ENCODE data around the gene TCF19.
A peak's percentile ranks its signal among the peaks of the same experiment; 100 is the strongest.

Gene TCF19

DNA sequence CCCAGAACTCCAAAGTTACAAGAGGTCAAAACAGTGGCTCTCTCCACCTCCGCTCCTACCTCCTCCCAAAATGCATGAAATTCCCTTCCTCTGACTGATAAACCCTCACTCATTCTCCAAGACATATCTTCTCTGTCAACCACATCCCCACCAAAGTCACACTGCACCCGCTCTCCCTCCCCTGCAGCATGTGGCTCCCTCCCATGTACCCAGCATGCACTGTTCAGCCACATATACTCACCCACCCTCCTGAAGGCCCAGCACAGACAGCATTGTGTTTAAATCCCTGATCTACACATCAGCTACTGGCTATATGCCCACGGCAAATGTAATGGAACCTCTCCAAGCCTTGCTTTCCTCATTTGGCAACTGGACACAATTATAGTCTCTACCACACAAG, 17.6 kb downstream of the TCF19 start:
- Histone ChIP-seq H3K27ac (ENCODE audit: low read length) (no peak overlapping the region), H3K9ac (ENCODE audit: low read length) (no peak overlapping the region)

DNA sequence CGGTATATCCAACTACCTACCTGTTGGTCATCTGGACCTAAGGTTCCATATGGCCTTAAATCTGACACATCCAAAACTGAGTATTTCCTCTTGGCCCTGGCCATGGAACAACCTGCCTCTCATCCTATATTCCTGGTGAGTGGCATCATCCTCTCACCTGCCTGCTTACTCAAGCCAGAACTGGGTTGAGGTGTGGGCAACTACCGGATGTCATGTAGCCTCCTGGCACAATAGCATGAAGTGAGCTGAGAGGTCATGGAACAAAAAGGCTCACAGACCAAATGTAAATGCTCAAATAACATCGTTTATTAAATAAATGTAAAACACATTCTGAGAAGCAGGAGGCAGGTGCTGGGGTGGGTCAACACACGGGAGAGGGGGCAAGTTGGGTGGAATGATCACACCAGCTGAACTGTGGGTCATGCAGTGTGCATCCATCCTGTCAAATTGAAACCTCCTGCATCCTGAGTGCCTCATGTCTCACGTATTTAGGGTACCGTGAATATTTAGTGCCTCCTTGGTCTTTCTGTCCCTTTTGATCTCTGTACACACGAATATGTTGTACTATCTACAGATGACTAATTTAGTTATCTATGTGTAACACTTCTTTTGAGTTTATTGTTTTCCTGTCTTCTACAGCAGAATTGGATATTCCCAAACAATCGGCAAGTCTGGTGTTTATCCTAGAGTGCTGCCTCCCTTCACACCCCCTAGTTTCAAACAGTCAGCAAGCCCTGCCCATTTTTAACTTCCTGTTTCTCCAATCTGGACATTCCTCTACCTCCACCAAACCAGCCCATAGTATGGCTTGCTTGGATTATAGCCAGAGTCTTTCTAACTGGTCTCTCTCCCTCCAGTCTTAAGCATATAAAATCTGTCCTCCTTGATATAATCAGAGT, 20.0 kb downstream of the TCF19 start:
- peak overlapping the region; percentile 46 for H3K4me3 ChIP-seq (ENCODE audit: low read length)
- H3K4me1 ChIP-seq (ENCODE audit: low read length) = peaks cover 33% of the 10 kb centered on the region
- peaks cover 94% of the 10 kb centered on the region for H3K79me2 ChIP-seq (ENCODE audit: low read length)
- H3K9ac ChIP-seq (ENCODE audit: low read length) = peak overlapping the region; percentile 26; the same call in 1 of the 2 replicates
- peak overlapping the region; percentile 41 for H3K27ac ChIP-seq (ENCODE audit: low read length)
- H3K36me3 ChIP-seq (replicated peaks; ENCODE audit: low read depth, low read length) = peaks cover 8% of the 10 kb centered on the region
- TF ChIP-seq, protein P1, sequence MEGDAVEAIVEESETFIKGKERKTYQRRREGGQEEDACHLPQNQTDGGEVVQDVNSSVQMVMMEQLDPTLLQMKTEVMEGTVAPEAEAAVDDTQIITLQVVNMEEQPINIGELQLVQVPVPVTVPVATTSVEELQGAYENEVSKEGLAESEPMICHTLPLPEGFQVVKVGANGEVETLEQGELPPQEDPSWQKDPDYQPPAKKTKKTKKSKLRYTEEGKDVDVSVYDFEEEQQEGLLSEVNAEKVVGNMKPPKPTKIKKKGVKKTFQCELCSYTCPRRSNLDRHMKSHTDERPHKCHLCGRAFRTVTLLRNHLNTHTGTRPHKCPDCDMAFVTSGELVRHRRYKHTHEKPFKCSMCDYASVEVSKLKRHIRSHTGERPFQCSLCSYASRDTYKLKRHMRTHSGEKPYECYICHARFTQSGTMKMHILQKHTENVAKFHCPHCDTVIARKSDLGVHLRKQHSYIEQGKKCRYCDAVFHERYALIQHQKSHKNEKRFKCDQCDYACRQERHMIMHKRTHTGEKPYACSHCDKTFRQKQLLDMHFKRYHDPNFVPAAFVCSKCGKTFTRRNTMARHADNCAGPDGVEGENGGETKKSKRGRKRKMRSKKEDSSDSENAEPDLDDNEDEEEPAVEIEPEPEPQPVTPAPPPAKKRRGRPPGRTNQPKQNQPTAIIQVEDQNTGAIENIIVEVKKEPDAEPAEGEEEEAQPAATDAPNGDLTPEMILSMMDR (IDR thresholded peaks at IDR 0.05; ENCODE audit: low read depth, low read length) = no peak
- TF ChIP-seq EZH2phosphoT487 (IDR thresholded peaks at IDR 0.05; ENCODE audit: low read depth) = no peak
- H2AFZ ChIP-seq (ENCODE audit: low read depth, low read length) = no peak overlapping the region
- H3K4me2 ChIP-seq (ENCODE audit: low read length) = peak overlapping the region; percentile 72
- no peaks in the 10 kb centered on the region for H3K27me3 ChIP-seq (ENCODE audit: low read depth, low read length)
- peaks cover 24% of the 10 kb centered on the region for H4K20me1 ChIP-seq (ENCODE audit: insufficient read depth, low read length)
- H3K9me3 ChIP-seq (ENCODE audit: insufficient read depth, low read length) = no peaks in the 10 kb centered on the region

More for the DNA sequence above, 17.6 kb downstream of the TCF19 start:
- no peak overlapping the region for H2AFZ ChIP-seq (ENCODE audit: low read depth, low read length)
- TF ChIP-seq, protein P1 (IDR thresholded peaks at IDR 0.05; ENCODE audit: low read depth, low read length) = no peak
- no peak for TF ChIP-seq EZH2phosphoT487 (IDR thresholded peaks at IDR 0.05; ENCODE audit: low read depth)
- peaks cover 37% of the 10 kb centered on the region for H3K4me1 ChIP-seq (ENCODE audit: low read length)
- H3K36me3 ChIP-seq (replicated peaks; ENCODE audit: low read depth, low read length) = peaks cover 8% of the 10 kb centered on the region
- peaks cover 92% of the 10 kb centered on the region for H3K79me2 ChIP-seq (ENCODE audit: low read length)
- no peaks in the 10 kb centered on the region for H3K27me3 ChIP-seq (ENCODE audit: low read depth, low read length)
- no peak overlapping the region for H3K4me3 ChIP-seq (ENCODE audit: low read length)
- no peak overlapping the region for H3K4me2 ChIP-seq (ENCODE audit: low read length)
- peaks cover 24% of the 10 kb centered on the region for H4K20me1 ChIP-seq (ENCODE audit: insufficient read depth, low read length)
- no peaks in the 10 kb centered on the region for H3K9me3 ChIP-seq (ENCODE audit: insufficient read depth, low read length)

DNA sequence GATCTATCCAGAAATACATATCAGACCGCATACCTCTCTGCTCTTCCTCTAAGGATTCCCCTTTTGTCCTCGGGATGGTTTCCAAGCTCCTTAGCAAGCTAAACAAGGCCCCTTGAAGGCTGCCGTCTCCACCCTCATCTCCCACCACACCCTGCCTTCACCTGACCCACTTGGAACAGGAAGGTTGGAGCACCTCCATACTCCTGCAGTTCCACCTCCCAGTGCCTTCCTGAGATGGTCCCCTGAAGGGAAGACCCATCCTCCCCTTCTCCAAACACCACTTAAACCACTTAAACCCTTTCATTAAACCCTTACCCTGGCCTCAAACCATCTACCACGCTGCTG, 20.6 kb downstream of the TCF19 start:
- peaks cover 24% of the 10 kb centered on the region for H4K20me1 ChIP-seq (ENCODE audit: insufficient read depth, low read length)
- no peak overlapping the region for H2AFZ ChIP-seq (ENCODE audit: low read depth, low read length)
- no peaks in the 10 kb centered on the region for H3K27me3 ChIP-seq (ENCODE audit: low read depth, low read length)
- H3K27ac ChIP-seq (ENCODE audit: low read length) = peak overlapping the region; percentile 41
- H3K4me2 ChIP-seq (ENCODE audit: low read length) = peak overlapping the region; percentile 72
- peak overlapping the region; percentile 46 for H3K4me3 ChIP-seq (ENCODE audit: low read length)
- H3K9ac ChIP-seq (ENCODE audit: low read length) = peak overlapping the region; percentile 26; the same call in 1 of the 2 replicates
- peaks cover 37% of the 10 kb centered on the region for H3K4me1 ChIP-seq (ENCODE audit: low read length)
- H3K36me3 ChIP-seq (replicated peaks; ENCODE audit: low read depth, low read length) = peaks cover 8% of the 10 kb centered on the region
- TF ChIP-seq, protein P1 (IDR thresholded peaks at IDR 0.05; ENCODE audit: low read depth, low read length) = no peak
- no peak for TF ChIP-seq EZH2phosphoT487 (IDR thresholded peaks at IDR 0.05; ENCODE audit: low read depth)
- no peaks in the 10 kb centered on the region for H3K9me3 ChIP-seq (ENCODE audit: insufficient read depth, low read length)
- peaks cover 94% of the 10 kb centered on the region for H3K79me2 ChIP-seq (ENCODE audit: low read length)

DNA sequence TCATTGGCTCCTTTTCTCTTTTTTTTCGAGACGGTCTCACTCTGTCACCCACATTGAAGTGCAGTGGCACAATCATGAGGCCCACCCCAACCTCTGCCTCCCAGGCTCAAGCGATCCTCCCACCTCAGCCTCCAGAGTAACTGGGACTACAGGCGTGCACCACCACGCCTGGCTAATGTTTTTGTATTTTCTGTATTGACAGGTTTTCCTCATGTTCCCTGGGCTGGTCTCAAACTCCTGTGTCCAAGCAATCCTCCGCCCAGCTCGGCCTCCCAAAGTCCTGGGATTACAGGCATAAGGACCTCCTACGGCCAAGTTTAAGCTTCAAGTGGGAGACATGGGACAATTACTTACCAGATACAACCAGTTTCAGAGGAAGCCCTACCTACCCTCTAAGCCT, 21.5 kb downstream of the TCF19 start:
- no peak for TF ChIP-seq EZH2phosphoT487 (IDR thresholded peaks at IDR 0.05; ENCODE audit: low read depth)
- TF ChIP-seq, protein P1 (IDR thresholded peaks at IDR 0.05; ENCODE audit: low read depth, low read length) = no peak
- peaks cover 37% of the 10 kb centered on the region for H3K4me1 ChIP-seq (ENCODE audit: low read length)
- no peak overlapping the region for H3K4me3 ChIP-seq (ENCODE audit: low read length)
- H3K79me2 ChIP-seq (ENCODE audit: low read length) = peaks cover 94% of the 10 kb centered on the region
- peak overlapping the region; percentile 14; the same call in 1 of the 2 replicates for H3K4me2 ChIP-seq (ENCODE audit: low read length)
- H3K27me3 ChIP-seq (ENCODE audit: low read depth, low read length) = no peaks in the 10 kb centered on the region
- peaks cover 8% of the 10 kb centered on the region for H3K36me3 ChIP-seq (replicated peaks; ENCODE audit: low read depth, low read length)
- H2AFZ ChIP-seq (ENCODE audit: low read depth, low read length) = no peak overlapping the region
- H3K27ac ChIP-seq (ENCODE audit: low read length) = no peak overlapping the region
- no peak overlapping the region for H3K9ac ChIP-seq (ENCODE audit: low read length)
- H3K9me3 ChIP-seq (ENCODE audit: insufficient read depth, low read length) = no peaks in the 10 kb centered on the region
- H4K20me1 ChIP-seq (ENCODE audit: insufficient read depth, low read length) = peaks cover 24% of the 10 kb centered on the region

Measured in OCI-LY3 (cell line).